Measurements from ENCODE around the gene NOC2L.

NOC2L gene

DNA sequence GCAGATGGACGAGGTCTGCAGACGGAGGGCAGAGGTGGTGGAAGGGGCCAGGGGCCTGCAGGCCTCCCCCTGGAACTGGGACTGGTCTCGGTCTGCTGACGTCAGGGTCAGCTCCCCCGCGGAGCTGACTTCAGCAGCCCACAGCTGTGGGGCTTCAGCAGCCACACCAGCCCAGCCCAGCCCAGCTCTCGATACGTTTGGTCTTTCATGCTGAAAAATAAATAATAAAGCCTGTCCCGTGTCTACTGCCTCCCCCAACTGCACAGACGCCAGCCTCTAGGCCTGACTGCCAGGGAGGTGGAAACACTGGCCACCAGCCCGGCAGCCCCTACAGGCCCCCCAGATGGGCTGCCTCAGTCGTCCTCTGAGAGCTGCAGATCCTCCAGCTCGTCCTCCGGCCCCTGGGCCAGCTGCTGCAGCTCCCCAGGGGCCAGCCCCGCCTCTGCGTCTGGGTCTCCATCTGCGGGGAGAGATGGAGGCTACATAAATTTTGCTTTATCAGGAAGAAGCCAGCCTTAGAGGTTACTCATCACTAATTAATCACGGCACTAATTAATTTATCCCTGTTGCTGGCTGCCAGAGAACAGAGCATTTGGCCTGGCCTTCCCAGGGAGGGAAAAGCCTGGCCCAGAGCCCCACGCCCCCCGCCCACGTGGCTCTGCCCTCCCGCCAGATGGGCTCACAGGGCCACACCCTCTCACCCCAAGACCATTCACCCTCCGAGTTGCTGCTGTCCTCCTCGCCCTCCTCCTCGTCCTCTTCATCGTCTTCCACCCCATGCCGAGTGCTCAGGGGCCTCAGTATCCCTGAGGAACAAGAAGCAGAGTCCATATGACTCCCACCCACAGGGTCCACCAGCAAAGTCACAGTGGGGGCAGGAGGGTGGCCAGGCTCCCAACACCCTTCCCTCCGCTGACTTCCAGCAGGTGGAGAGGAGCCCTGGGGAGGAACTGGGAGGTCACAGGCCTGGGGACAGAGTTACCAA lies 14.4 kb downstream of the NOC2L start:
- no peak for TF ChIP-seq TAF1 (IDR thresholded peaks at IDR 0.05; ENCODE audit: low read depth, low read length)
- TF ChIP-seq POLR2AphosphoS5 (IDR thresholded peaks at IDR 0.05; ENCODE audit: low read depth, low read length), result no peak
- no peak for TF ChIP-seq PAX5 (IDR thresholded peaks at IDR 0.05; ENCODE audit: insufficient read depth, low read length, severe bottlenecking)
- no peak for DNase-seq (ENCODE audit: insufficient read length, low spot score)
- no peak for FAIRE-seq

GRCh38 chr1:943545-944340 lies 15.3 kb downstream of the NOC2L start:
- DNase-seq (ENCODE audit: insufficient read length, low spot score) (no peak), FAIRE-seq (no peak)
- TF ChIP-seq TAF1 (IDR thresholded peaks at IDR 0.05; ENCODE audit: low read depth, low read length) (no peak), SPI1 (IDR thresholded peaks at IDR 0.05; ENCODE audit: low read depth, low read length) (no peak), PAX5 (IDR thresholded peaks at IDR 0.05; ENCODE audit: insufficient read depth, low read length, severe bottlenecking) (no peak), POLR2AphosphoS5 (IDR thresholded peaks at IDR 0.05; ENCODE audit: low read depth, low read length) (no peak), POLR2A (IDR thresholded peaks at IDR 0.05; ENCODE audit: low read depth, low read length) (no peak), POU2F2 (IDR thresholded peaks at IDR 0.05; ENCODE audit: low read depth, low read length) (no peak)

DNA sequence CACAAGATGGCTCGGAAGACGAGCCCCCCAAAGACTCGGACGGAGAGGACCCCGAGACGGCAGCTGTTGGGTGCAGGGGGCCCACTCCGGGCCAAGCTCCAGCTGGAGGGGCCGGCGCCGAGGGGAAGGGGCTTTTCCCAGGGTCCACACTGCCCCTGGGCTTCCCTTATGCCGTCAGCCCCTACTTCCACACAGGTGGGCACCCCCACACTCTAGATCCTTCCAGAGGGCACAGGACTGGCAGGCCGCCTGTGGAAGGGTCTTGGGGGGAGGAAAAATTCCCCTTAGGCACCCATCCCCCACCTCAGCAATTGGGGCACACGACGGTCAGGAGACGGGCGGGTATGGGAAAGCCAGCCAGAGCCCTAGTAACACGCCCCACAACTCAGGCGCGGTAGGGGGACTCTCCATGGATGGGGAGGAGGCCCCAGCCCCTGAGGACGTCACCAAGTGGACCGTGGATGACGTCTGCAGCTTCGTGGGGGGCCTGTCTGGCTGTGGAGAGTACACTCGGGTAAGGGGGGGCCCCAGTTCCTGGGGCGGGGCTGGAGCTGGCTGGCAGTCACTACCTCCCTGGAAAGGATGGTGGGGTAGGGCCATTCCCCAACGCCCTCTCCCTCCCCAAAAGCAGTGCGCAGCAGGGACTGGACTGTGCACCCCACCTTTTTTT lies 16.1 kb downstream of the NOC2L start:
- TF ChIP-seq POLR2AphosphoS5 (IDR thresholded peaks at IDR 0.05; ENCODE audit: low read depth, low read length) (no peak; the same call in 1 of the 2 replicates), POLR2A (IDR thresholded peaks at IDR 0.05; ENCODE audit: low read depth, low read length) (no peak)
- no peak for FAIRE-seq
- DNase-seq (ENCODE audit: insufficient read length, low spot score), result no peak

- FAIRE-seq, result no peak
- DNase-seq (ENCODE audit: insufficient read length, low spot score), result no peak
- TF ChIP-seq TAF1 (IDR thresholded peaks at IDR 0.05; ENCODE audit: low read depth, low read length), result no peak
- TF ChIP-seq POU2F2 (IDR thresholded peaks at IDR 0.05; ENCODE audit: low read depth, low read length), result no peak
- TF ChIP-seq POLR2AphosphoS5 (IDR thresholded peaks at IDR 0.05; ENCODE audit: low read depth, low read length), result no peak
- no peak for TF ChIP-seq SPI1 (IDR thresholded peaks at IDR 0.05; ENCODE audit: low read depth, low read length)
- TF ChIP-seq POLR2A (IDR thresholded peaks at IDR 0.05; ENCODE audit: low read depth, low read length), result no peak
- TF ChIP-seq PAX5 (IDR thresholded peaks at IDR 0.05; ENCODE audit: insufficient read depth, low read length, severe bottlenecking), result no peak
Measured at GRCh38 chr1:942411-942821, 16.6 kb downstream of the NOC2L start.

GRCh38 chr1:941588-942383 lies 17.3 kb downstream of the NOC2L start:
- FAIRE-seq (no peak), DNase-seq (ENCODE audit: insufficient read length, low spot score) (peak; percentile 85)
- TF ChIP-seq POLR2A (IDR thresholded peaks at IDR 0.05; ENCODE audit: low read depth, low read length), result no peak
- no peak for TF ChIP-seq TAF1 (IDR thresholded peaks at IDR 0.05; ENCODE audit: low read depth, low read length)
- no peak for TF ChIP-seq POLR2AphosphoS5 (IDR thresholded peaks at IDR 0.05; ENCODE audit: low read depth, low read length)
- TF ChIP-seq POU2F2 (IDR thresholded peaks at IDR 0.05; ENCODE audit: low read depth, low read length), result no peak
- no peak for TF ChIP-seq SPI1 (IDR thresholded peaks at IDR 0.05; ENCODE audit: low read depth, low read length)
- TF ChIP-seq PAX5 (IDR thresholded peaks at IDR 0.05; ENCODE audit: insufficient read depth, low read length, severe bottlenecking), result no peak

DNA sequence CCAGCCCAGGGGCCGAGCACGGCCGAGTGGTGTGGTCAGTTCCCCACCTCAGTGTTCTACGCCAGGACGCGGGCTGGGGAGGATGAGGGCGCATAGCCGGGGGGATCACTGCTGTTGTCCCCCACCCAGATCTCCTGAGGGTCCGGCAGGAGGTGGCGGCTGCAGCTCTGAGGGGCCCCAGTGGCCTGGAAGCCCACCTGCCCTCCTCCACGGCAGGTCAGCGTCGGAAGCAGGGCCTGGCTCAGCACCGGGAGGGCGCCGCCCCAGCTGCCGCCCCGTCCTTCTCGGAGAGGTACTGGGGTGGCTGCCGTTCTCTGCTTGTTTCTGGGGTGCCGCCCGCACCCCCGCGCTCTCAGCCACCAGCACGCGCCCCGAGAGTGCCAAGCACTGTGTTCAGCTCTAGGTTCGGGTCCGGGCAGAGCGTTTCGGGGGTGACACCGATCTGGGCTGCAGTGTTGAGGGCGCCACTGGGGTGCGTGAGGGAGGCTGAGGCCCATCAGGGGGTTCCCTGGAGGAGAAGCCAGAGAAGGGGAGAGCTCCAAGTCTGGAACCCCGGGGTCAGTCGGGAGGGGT lies 18.0 kb downstream of the NOC2L start:
- DNase-seq (ENCODE audit: insufficient read length, low spot score) (no peak), FAIRE-seq (peak; percentile 5)
- TF ChIP-seq POLR2A (IDR thresholded peaks at IDR 0.05; ENCODE audit: low read depth, low read length) (no peak), POU2F2 (IDR thresholded peaks at IDR 0.05; ENCODE audit: low read depth, low read length) (no peak), PAX5 (IDR thresholded peaks at IDR 0.05; ENCODE audit: insufficient read depth, low read length, severe bottlenecking) (no peak), POLR2AphosphoS5 (IDR thresholded peaks at IDR 0.05; ENCODE audit: low read depth, low read length) (no peak), TAF1 (IDR thresholded peaks at IDR 0.05; ENCODE audit: low read depth, low read length) (no peak), SPI1 (IDR thresholded peaks at IDR 0.05; ENCODE audit: low read depth, low read length) (no peak)

DNA sequence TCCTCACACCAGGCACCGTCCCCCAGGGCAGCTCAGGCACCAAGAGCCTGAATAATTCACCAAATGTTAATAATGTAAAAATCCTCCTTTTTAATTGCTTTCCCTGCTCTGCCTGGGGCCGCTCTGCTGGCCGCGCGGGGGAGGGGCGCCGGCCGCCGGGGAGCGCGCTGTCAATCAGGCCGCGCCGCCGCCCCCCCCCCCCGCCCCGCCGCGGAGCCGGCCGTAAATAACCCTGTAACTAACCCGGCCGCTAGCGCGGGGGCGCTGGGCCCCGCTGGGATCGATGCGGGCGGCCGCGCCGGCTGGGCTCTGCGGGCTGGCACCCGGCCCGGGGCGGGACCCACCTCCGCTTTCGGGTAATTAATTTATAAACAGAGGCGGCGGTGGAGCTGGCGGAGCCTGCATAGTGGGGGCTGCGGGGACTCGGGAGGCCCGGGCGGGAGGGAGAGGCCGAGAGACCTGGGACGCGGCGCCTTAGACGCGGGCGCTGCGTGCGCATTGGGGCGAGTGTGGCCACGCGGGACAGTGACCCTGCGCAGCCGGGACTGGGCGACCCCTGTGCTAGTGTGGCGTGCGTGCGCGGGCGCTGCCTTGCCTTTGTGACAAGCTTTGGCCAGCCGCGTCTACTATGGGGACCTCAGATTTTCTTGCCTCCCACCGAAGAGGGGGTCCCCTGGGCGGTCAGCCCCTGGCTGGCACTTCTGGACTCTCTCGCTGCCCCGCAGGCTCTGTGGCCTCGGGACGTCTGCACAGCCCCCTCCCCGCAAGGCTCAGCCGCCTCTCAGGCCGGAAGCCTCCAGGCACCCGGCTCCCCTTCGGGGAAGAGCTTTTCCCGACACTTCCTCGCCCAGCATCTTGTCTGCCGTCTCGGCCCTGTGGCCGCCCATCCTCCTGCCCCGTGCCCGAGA lies 18.7 kb downstream of the NOC2L start:
- TF ChIP-seq PAX5 (IDR thresholded peaks at IDR 0.05; ENCODE audit: insufficient read depth, low read length, severe bottlenecking) (no peak), SPI1 (IDR thresholded peaks at IDR 0.05; ENCODE audit: low read depth, low read length) (no peak), TAF1 (IDR thresholded peaks at IDR 0.05; ENCODE audit: low read depth, low read length) (no peak)
- FAIRE-seq (no peak), DNase-seq (ENCODE audit: insufficient read length, low spot score) (peak; percentile 68)
